ENCODE measurements around the gene PRDM5.

DNA sequence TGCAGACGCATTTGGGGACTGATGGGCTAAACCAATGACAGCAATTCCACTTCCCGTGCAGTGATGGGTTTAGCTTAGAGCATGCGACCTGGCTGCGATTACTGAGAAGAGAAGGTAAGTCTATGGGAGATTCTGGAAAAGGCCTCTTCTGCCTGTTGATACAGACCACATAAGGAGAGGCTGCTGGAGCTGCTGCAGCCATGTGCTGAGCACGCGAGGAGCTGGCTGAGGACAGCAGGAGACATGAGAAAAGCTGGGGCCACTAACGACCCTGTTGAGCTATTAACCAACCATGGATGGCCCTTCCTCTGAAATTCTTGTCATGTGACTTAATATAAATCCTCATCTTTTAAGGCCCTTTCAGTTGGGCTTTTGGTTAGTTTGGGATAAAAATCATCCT lies 199.9 kb downstream of the PRDM5 start:
- no peak for TF ChIP-seq POLR2A (IDR thresholded peaks at IDR 0.05)
- TF ChIP-seq, protein P1, sequence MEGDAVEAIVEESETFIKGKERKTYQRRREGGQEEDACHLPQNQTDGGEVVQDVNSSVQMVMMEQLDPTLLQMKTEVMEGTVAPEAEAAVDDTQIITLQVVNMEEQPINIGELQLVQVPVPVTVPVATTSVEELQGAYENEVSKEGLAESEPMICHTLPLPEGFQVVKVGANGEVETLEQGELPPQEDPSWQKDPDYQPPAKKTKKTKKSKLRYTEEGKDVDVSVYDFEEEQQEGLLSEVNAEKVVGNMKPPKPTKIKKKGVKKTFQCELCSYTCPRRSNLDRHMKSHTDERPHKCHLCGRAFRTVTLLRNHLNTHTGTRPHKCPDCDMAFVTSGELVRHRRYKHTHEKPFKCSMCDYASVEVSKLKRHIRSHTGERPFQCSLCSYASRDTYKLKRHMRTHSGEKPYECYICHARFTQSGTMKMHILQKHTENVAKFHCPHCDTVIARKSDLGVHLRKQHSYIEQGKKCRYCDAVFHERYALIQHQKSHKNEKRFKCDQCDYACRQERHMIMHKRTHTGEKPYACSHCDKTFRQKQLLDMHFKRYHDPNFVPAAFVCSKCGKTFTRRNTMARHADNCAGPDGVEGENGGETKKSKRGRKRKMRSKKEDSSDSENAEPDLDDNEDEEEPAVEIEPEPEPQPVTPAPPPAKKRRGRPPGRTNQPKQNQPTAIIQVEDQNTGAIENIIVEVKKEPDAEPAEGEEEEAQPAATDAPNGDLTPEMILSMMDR (IDR thresholded peaks at IDR 0.05) = no peak
- TF ChIP-seq EP300 (IDR thresholded peaks at IDR 0.05) = no peak
